Measurements from ENCODE around the gene TSR2. TPM values are rescaled to one million over a fixed set of nuclear protein-coding genes. Genes with fewer than 3 reads are reported as not detected.

The TSR2 gene
- total and polyA plus RNA-seq, 2 of the 8 experiments (the other 6 are each of a cell fraction or from before 2014, with no cell fraction given): 15.1 to 44.2 TPM

DNA sequence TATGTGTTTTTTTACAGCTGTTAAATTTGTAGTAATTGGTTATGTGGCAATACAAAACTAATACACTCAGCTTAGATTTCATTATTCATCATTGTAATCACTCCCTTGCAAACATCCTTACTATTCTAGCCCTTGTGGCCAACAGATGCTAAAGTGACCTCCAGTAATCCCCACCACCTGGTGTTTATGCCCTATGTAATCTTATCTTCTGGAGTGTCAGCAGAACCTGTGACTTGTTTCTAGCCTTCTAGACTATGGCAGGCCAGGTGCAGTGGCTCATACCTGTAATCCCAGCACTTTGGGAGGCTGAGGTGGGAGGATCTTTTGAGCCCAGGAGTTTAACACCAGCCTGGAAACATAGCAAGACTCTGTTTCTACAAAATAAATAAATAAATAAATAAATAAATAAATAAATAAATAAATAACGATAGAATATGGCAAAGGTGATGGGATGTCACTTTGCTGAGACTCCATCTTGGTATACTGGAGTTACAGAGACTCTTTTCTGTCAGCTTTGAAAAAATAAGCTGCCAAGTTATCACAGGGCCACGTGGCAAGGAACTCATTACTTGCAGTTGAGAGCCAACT lies 12.3 kb upstream of the TSR2 start:
- Histone ChIP-seq H2BK15ac (ENCODE audit: low read length) (no peak overlapping the region), H3K14ac (ENCODE audit: insufficient read length) (no peak overlapping the region), H3K4me1 (replicated peaks in 1 of 4; ENCODE audit: control insufficient read depth in 3 of 4, insufficient read depth in 4 of 4, low read length in 3 of 4) (no peaks in the 10 kb centered on the region), H3K27ac (ENCODE audit: low read depth, low read length) (no peak overlapping the region), H4K5ac (ENCODE audit: insufficient read length, low read depth, low read length) (no peak overlapping the region), H3K23ac (ENCODE audit: insufficient read length) (no peak overlapping the region), H3K27me3 (replicated peaks in 1 of 4; ENCODE audit: control insufficient read depth in 3 of 4, extremely low read depth in 1 of 4, insufficient read depth in 3 of 4, low read length in 3 of 4) (no peaks in the 10 kb centered on the region), H3K23me2 (ENCODE audit: low read depth, low read length) (no peaks in the 10 kb centered on the region), H2BK20ac (ENCODE audit: low read length) (no peak overlapping the region), H2BK5ac (ENCODE audit: low read depth, low read length) (no peak overlapping the region), H3K4me2 (ENCODE audit: insufficient read depth in 1 of 2, low read depth in 2 of 2, low read length in 2 of 2) (no peak overlapping the region), H3K79me1 (ENCODE audit: low read depth, low read length) (no peaks in the 10 kb centered on the region), H3K36me3 (ENCODE audit: control insufficient read depth in 2 of 4, insufficient read depth in 4 of 4, low read length in 3 of 4) (no peaks in the 10 kb centered on the region), H3K79me2 (ENCODE audit: control insufficient read depth in 1 of 2, insufficient read depth in 2 of 2, low read length in 2 of 2) (no peaks in the 10 kb centered on the region), H4K91ac (replicated peaks; ENCODE audit: insufficient read length, low read length) (no peak overlapping the region), H4K8ac (ENCODE audit: extremely low read depth, insufficient read depth, low read length) (no peak overlapping the region), H3K4ac (replicated peaks; ENCODE audit: insufficient read length, low read depth, low read length) (no peak overlapping the region), H2BK120ac (replicated peaks; ENCODE audit: low read depth, low read length) (no peak overlapping the region), H3K4me3 (ENCODE audit: extremely low read depth in 1 of 4, insufficient read depth in 2 of 4, low read depth in 3 of 4, low read length in 4 of 4) (no peak overlapping the region), H2AK5ac (ENCODE audit: low read depth, low read length) (no peak overlapping the region), H3K9me3 (ENCODE audit: insufficient read depth in 2 of 2, low read depth in 1 of 2, low read length in 1 of 2) (no peaks in the 10 kb centered on the region), H3K9ac (replicated peaks in 1 of 4; ENCODE audit: extremely low read depth in 1 of 4, low read depth in 3 of 4, low read length in 3 of 4) (no peak overlapping the region), H2AFZ (ENCODE audit: low read length) (no peak overlapping the region), H3K18ac (ENCODE audit: extremely low read depth, low read length) (no peak overlapping the region), H4K20me1 (replicated peaks in 1 of 2; ENCODE audit: control insufficient read depth in 1 of 2, insufficient read depth in 2 of 2, low read length in 2 of 2) (no peaks in the 10 kb centered on the region), H2BK12ac (ENCODE audit: low read depth, low read length) (no peak overlapping the region), H3K56ac (replicated peaks; ENCODE audit: insufficient read length, low read depth, low read length) (no peak overlapping the region)
- ChIA-PET CTCF (ENCODE audit: partially characterized antibody) (no interaction called here), POLR2A (ENCODE audit: partially characterized antibody) (interaction anchor here (0.6 to 1.0 kb wide), 2 partner anchors 10 to 89 kb away, joined by 3 to 4 read pairs; no protein-coding TSS in a partner anchor)
- DNase-seq (ENCODE audit: low read depth in 1 of 2, low spot score in 2 of 2) (no peak), FAIRE-seq (no peak)
- 91% methylated on average over 2 of the region's 2 CpGs; no CpG with 5 or more reads in 1 of the 2 experiments for WGBS, 2 experiments (ENCODE audit: extremely low coverage in 1 of 2, insufficient coverage in 1 of 2, insufficient read length in 1 of 2, insufficient replicate concordance in 2 of 2, low coverage in 1 of 2, low lambda C conversion rate in 2 of 2, missing lambda C conversion rate in 1 of 2)
- TF ChIP-seq SP1 (IDR thresholded peaks at IDR 0.05; ENCODE audit: low read depth, low read length) (no peak), CTBP2 (IDR thresholded peaks at IDR 0.05; ENCODE audit: borderline replicate concordance, insufficient read depth, insufficient read length, low read length) (no peak), YY1 (IDR thresholded peaks at IDR 0.05; ENCODE audit: low read depth, low read length) (no peak), SP2 (IDR thresholded peaks at IDR 0.05; ENCODE audit: low read length) (no peak), SIRT6 (IDR thresholded peaks at IDR 0.05; ENCODE audit: low read length) (no peak), TEAD4 (IDR thresholded peaks at IDR 0.05; ENCODE audit: low read depth, low read length) (no peak), CEBPB (IDR thresholded peaks at IDR 0.05; ENCODE audit: low read depth, low read length) (no peak), JUN (IDR thresholded peaks at IDR 0.05; ENCODE audit: low read depth, low read length) (no peak), SUZ12 (IDR thresholded peaks at IDR 0.05; ENCODE audit: low read length) (no peak), NRF1 (IDR thresholded peaks at IDR 0.05; ENCODE audit: low read depth, low read length) (no peak), KDM4A (IDR thresholded peaks at IDR 0.05; ENCODE audit: low read depth, low read length, severe bottlenecking) (no peak), HDAC6 (IDR thresholded peaks at IDR 0.05; ENCODE audit: low read depth, low read length) (no peak)
- TF ChIP-seq, protein P1, sequence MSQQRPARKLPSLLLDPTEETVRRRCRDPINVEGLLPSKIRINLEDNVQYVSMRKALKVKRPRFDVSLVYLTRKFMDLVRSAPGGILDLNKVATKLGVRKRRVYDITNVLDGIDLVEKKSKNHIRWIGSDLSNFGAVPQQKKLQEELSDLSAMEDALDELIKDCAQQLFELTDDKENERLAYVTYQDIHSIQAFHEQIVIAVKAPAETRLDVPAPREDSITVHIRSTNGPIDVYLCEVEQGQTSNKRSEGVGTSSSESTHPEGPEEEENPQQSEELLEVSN (IDR thresholded peaks at IDR 0.05): no peak
- TF ChIP-seq, protein P2, sequence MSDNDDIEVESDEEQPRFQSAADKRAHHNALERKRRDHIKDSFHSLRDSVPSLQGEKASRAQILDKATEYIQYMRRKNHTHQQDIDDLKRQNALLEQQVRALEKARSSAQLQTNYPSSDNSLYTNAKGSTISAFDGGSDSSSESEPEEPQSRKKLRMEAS (IDR thresholded peaks at IDR 0.05): no peak
